ENCODE data around the gene NPC2.

GRCh38 chr14:74535756-74536325, 42.7 kb upstream of the NPC2 start:
- TF ChIP-seq CTCF (IDR thresholded peaks at IDR 0.05) (no peak), POLR2A (IDR thresholded peaks at IDR 0.05) (no peak)
